NOMO-1 treated with DMSO at 0.1 percent for 48 hours (cell line): ENCODE results near the gene INPP4A.

Experiments used
- DNase-seq: peaks from one replicate; lab custom pipeline; 2025; ENCODE audit not compliant: unreplicated experiment; lab: John Stamatoyannopoulos, UW

Gene INPP4A

DNA sequence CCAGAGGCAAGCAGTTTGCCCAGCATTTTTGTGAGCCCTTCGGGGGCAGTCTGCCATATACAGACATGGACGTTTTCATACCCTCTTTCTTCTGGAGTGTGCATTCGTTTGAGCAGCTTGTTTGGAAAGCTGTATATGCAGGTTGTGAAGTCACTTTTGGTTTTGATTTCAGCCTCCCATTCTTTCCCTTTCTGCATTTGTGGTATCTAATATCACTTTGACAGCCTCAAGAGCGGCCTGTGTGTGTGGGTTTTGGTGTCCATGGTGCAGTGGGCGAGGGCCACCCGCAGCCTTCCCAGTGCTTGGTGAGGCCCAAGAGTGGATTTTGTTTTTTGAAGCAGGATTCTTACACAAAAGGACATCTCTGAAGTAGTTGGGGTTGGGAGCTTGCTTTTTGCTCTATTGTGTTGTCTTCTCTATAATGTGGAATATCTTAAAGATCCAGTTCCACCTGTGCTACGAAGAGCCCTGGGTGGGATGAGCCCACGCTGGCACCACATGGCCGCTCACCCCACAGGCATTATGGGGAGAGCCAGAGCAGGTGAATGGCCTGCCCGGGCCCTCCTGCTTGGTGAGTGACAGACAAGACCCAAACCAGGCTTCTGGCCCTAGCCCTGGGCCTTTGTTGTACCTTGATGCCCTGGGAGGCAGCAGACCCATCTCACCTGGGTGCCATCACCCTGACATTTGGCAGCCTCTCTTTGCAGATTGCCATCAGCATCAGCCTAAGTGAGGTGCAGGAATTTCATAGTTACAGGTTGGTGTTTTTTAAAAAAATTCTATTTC, 29.5 kb downstream of the INPP4A start:
- no peak for DNase-seq

DNA sequence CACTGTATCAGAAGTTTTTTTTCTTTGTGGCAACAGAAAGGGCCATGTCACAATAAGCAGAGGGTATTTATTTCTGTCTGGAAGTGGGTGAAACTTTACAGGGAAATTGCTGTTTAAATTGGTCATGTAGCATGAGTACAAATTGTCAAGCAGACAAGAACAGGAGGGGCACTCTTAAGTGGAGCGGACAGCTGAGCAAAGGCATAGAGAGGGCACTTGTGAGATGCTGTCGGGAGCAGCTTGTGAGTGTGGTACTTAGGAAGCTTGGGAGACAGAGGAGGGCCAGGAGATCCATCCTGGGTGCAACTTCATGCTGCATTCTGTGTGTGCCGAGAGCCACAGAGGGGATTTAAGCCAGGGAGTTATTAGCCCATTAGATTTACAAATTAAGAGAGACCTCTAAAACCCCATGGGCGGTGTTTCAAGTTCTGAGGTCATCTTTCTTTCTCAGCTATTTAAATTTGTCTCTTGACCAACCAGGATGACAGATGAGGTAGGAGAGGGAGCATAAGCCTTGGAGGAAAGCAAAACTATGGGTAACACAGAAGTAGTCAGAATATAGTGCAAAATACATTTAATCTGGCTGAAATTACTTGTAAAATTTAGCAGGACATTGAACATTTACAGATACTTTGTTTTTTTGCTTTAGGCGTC, 30.4 kb downstream of the INPP4A start:
- no peak for DNase-seq

DNA sequence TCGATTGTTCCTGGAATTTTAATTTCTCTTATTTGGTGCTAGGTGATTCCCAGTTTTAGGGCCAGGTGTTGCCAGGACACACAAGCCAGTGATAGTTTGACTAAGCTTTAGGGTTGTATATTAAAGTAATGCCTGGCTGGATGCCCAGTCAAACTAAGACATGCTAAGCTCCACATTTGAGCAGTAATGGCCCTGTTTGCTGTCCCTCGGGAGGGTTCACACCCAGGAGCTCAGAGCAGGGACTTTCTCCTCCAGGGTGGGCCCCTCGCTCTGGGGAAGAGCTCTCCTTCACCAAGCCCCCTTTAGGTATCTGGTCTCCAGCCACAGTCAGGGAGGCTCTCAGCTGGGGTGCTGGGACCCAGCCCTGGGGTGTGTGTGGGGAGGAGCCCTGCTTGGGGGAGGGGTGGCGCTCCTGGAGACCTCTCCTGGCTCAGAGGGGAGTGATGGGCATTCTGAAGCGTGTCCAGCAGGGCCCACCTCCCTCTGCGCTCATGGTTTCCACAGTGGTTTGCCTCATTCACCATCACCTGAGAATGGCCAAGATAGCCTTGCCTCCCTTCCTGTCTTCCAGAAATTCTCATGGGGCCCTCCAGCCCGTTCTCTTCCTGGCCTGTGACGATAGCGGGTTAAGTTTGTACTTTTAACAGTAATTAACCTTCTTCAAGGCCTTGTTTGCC, 31.7 kb downstream of the INPP4A start:
- DNase-seq, result no peak

GRCh38 chr2:98477036-98477435, 32.4 kb downstream of the INPP4A start:
- no peak for DNase-seq

GRCh38 chr2:98477506-98477905, 32.8 kb downstream of the INPP4A start:
- no peak for DNase-seq

DNA sequence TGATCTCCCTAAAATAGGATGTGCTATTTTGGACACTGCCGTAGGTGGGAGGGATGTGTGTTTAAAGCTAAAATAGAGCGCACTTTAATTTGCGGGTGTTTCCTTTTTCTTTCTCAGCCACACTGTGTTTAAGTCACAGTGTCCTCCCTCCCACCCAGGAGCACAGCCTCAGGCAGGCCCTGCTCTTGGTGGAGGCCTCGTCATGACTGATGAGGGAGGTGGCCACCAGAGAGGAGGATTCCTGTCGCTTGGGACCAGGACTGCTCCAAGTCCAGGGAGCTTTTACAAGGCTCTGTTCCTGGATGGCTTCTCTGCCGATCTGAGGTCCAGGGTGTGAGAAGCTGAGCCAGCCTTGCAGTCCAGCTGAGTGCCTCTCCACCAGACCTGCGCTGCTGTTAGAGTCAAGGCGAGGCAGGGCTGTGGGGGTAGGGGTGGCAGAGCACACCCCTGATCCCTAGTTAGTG, 33.5 kb downstream of the INPP4A start:
- DNase-seq, result peak; percentile 69

DNA sequence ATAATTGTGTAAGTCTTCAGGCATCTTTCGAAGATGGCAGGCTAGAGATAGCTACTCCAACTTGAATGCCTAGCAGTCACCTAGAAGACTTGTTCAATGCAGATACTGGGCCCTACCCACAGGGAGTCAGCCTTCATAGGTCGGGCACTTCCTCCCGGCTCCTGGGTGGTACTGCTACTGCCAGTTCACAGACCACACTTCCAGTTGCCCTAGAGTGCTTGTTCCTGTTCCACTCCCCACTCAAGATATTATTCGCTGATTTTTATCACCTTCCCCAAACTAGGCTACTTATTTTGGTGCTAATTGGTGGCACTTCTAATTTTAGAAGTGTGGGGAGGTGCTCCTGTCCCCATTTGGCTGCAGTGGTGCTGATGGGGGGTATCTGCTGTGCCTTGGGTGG, 34.2 kb downstream of the INPP4A start:
- DNase-seq, result peak; percentile 20

- DNase-seq, result no peak
These were observed 34.7 kb downstream of the INPP4A start for GRCh38 chr2:98479371-98479770.

- no peak for DNase-seq
These were observed 35.4 kb downstream of the INPP4A start for GRCh38 chr2:98479959-98480524.

GRCh38 chr2:98480598-98480997, 35.9 kb downstream of the INPP4A start:
- no peak for DNase-seq

- DNase-seq, result no peak
These were observed 37.7 kb downstream of the INPP4A start for GRCh38 chr2:98482362-98482761.

- peak; percentile 27 for DNase-seq
These were observed 38.7 kb downstream of the INPP4A start for GRCh38 chr2:98483257-98483861.

- DNase-seq, result no peak
These were observed 39.5 kb downstream of the INPP4A start for GRCh38 chr2:98484121-98484557.

DNA sequence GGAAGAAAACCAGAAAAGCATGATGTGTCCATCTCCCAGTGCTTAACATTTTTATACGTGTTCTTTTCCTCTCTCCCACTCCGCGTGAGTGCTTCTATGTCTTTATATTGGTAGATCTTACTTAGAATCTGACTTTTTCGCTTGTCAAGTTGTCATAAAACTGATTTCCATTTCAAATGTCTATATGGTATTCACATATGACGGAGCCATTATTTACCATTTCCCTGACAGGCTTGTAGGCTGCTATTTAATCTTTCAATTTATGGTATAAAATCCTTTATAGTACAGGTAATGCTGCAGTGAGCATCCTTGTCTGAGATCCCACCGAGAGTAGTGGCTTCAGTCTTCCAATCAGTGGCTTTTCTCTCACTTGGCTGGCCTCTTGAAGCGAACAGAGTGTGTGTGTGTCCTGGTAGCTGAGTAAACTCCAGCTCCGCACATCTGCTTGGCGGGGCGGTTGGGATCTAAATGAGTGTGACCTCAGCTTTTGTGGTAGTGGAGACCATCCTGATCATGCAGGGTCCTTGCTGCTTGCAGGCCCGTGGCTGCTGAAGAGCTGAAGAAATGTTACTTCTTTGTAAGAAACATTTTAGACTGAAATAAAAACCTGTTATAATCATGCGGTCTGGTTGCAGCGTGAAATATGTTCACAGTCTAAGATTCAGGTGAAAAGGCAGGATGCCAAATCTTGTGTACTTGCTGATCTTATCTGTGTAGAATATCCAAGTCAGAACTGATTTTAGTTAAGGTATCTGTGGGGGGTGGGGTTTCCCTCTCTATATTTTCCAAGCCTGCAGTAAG, 40.2 kb downstream of the INPP4A start:
- DNase-seq, result no peak

DNA sequence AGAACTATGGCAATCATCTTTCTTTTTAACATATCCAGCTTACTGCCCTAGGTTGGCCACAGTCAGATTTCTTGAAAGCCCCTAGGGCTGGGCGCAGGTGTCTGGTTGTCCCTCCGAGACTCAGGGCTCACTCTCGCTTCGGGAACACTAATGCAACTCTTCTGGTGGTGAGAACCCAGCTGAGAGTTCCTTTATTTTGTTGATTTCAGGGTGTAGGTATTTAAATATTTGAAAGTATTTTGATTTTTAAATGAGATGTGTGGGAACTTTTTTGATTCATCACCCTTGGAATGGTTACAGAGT, 40.7 kb downstream of the INPP4A start:
- no peak for DNase-seq

DNA sequence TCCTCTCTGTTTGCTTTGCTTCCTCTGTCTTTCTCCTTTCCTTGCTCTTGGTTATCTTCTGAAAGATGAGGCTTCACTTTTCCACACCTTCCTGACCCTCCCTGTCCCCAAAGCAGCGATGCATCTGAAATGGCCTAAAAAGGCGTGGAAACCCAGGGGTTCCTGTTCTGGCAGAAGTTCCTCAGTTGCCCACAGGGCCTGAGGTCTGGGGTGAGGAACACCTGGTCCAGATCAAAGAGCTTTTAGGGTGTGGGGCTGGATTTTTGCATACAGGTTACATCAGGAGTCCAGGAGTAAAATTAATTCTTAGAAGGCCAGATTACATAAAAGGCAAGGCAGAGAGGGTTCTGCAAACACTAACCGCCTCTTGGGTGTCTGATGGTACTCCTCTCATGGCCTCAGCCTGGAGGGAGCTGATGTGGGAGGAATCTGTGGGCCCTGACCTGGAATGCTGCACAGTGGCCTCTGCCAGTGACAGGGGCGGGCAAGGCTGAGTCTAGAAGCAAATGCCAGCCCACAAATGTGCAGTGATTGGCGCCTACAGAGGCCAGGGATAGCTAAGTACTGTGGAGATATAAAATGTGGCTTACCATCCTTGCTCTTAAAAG, 41.8 kb downstream of the INPP4A start:
- no peak for DNase-seq

DNA sequence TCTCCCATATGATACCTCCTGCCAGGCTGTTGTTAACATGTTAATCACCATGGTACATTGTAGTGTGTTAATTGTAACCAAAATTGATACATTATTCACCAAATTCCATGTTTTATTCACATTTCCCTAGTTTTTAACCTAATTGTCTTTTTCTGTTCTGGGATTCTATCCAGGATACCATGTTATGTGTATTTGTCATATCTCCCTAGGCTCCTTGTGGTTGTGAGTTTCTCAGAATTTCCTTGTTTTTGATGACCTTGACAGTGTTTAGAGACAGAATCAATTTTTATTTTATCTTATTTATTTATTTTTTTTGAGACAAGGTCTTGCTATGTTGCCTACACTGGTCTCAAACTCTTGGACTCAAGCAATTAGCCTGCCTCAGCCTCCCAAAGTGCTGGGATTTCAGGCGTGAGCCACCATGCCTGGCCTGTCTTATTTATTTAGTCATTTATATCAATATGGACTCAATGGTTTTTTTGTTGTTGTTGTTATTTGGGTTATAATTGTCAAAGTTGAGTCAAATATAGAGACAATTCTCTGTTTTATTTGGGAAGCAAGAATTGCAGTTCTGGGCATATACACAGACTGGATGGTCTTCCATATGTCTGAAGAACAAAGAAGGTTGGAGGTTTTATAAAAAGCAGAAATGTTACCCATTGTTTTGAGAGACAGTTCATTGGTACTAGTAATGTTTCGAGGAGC, 42.6 kb downstream of the INPP4A start:
- no peak for DNase-seq

GRCh38 chr2:98487806-98488189, 43.1 kb downstream of the INPP4A start:
- peak; percentile 48 for DNase-seq

DNA sequence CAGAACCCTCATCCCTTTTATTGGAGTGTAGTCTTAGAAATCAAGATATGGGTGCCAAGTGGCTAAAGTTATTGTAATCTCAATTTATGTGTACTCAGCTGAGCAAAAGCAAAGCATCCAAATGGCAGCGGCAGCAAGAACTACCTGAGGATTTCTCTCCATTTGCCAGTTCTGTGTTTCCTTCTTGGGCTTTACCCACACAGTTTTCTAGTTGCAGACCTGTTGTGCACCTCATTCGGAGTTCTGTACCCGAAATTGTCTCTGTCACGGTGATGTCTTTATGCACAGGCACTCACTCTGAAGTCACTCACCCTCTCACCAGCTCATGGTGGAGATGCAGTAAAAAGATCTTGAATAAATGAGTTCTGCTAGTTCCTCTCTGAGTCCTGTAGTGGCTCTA, 43.6 kb downstream of the INPP4A start:
- DNase-seq, result no peak

DNA sequence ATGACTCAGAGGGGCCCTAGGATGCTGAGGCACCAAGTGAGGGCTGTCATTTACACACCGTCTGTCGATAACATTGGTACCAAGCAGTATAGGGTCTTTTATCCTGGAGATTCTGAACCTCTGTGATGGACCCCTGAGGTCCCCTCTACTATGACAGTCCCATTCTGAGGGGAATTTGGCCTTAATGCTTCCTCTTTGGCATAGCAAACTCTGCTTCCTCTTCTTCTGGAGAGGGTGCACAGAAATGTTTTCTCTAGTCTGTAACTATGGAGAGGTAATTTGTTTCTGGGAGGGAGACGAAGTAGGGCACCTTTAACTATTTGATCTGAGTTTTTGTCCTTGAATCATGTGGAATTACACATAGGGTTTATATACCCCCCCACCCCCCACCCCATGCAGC, 44.8 kb downstream of the INPP4A start:
- DNase-seq, result peak; percentile 3
